Type B pancreatic cell (in vitro differentiated cells): ENCODE data around the gene ZNF700. TPM values are rescaled to one million over a fixed set of nuclear protein-coding genes. Genes with fewer than 3 reads are reported as not detected.
"Not testable (repeated sequence)": the region's sequence is repeated elsewhere in the genome, so short reads cannot be mapped to it uniquely, and the experiment has no call there.

Source experiments
- DNase-seq: peaks from one replicate; pipeline ENCODE4 v3.0.0; 2021; ENCODE audit warnings: mixed read lengths; ENCODE audit not compliant: unreplicated experiment; ENCODE audit errors: extremely low spot score
- H3K27ac Mint-ChIP-seq: 2 replicates; pipeline ENCODE4 v1.8.0; 2021; ENCODE audit warnings: mild to moderate bottlenecking, mixed read lengths
- H3K27me3 Mint-ChIP-seq: 2 replicates; pipeline ENCODE4 v1.8.0; 2021; ENCODE audit warnings: mixed read lengths
- H3K36me3 Mint-ChIP-seq: 2 replicates; pipeline ENCODE4 v1.8.0; 2021; ENCODE audit warnings: mixed read lengths
- H3K4me1 Mint-ChIP-seq: one replicate; pipeline ENCODE4 v1.8.0; 2021; ENCODE audit warnings: mixed read lengths; ENCODE audit not compliant: unreplicated experiment
- H3K4me3 Mint-ChIP-seq: 2 replicates; pipeline ENCODE4 v1.8.0; 2021; ENCODE audit warnings: mild to moderate bottlenecking, mixed read lengths
- H3K9me3 Mint-ChIP-seq: 2 replicates; pipeline ENCODE4 v1.8.0; 2021; ENCODE audit warnings: mixed read lengths
- CTCF ChIP-seq: fragments of 200-600 bp; sonication (generic); conservative IDR thresholded peaks from 2 replicates; pipeline ENCODE4 v1.5.0; 2021; ENCODE audit warnings: antibody characterized with exemption, mild to moderate bottlenecking
- total RNA-seq: library from RNA; stranded (reverse); gene quantifications from 2 replicates; pipeline ENCODE4 v1.2.1, GENCODE V29; 2021; ENCODE audit warnings: low replicate concordance

ZNF700 gene
- total RNA-seq, 1 donor from 2014 or later: 14.1 TPM

- Mint-ChIP-seq H3K4me1 (no peaks in the 10 kb centered on the region), H3K9me3 (peaks cover 29% of the 10 kb centered on the region), H3K4me3 (no peak overlapping the region), H3K27me3 (no peaks in the 10 kb centered on the region), H3K36me3 (peaks cover 86% of the 10 kb centered on the region), H3K27ac (no peak overlapping the region)
- TF ChIP-seq CTCF: no peak
- DNase-seq: no peak
These were observed 23.7 kb downstream of the ZNF700 start for GRCh38 chr19:11948646-11949045.

- H3K4me1 Mint-ChIP-seq: no peaks in the 10 kb centered on the region
- H3K27me3 Mint-ChIP-seq: no peaks in the 10 kb centered on the region
- peaks cover 29% of the 10 kb centered on the region for H3K9me3 Mint-ChIP-seq
- peaks cover 84% of the 10 kb centered on the region for H3K36me3 Mint-ChIP-seq
- peak overlapping the region; percentile 10 for H3K4me3 Mint-ChIP-seq
- no peak for DNase-seq
- TF ChIP-seq CTCF: no peak
- no peak overlapping the region for H3K27ac Mint-ChIP-seq
These were observed 24.3 kb downstream of the ZNF700 start for GRCh38 chr19:11949201-11949600.

GRCh38 chr19:11949614-11950080, 24.7 kb downstream of the ZNF700 start:
- H3K36me3 Mint-ChIP-seq: peaks cover 80% of the 10 kb centered on the region
- not testable (repeated sequence) for H3K27ac Mint-ChIP-seq, H3K27me3 Mint-ChIP-seq, DNase-seq, H3K4me1 Mint-ChIP-seq
- peaks cover 29% of the 10 kb centered on the region for H3K9me3 Mint-ChIP-seq
- peak overlapping the region; percentile 10 for H3K4me3 Mint-ChIP-seq

GRCh38 chr19:11950312-11950711, 25.4 kb downstream of the ZNF700 start:
- Mint-ChIP-seq H3K4me3 (no peak overlapping the region), H3K4me1 (no peaks in the 10 kb centered on the region), H3K27ac (no peak overlapping the region), H3K36me3 (peaks cover 74% of the 10 kb centered on the region), H3K9me3 (peaks cover 29% of the 10 kb centered on the region), H3K27me3 (no peaks in the 10 kb centered on the region)
- TF ChIP-seq CTCF: no peak
- DNase-seq: no peak

- peak; percentile 86 for DNase-seq
- H3K4me3 Mint-ChIP-seq: peak overlapping the region; percentile 95
- peak; percentile 91 for TF ChIP-seq CTCF
- peaks cover 14% of the 10 kb centered on the region for H3K36me3 Mint-ChIP-seq
- peaks cover 21% of the 10 kb centered on the region for H3K4me1 Mint-ChIP-seq
- H3K27me3 Mint-ChIP-seq: no peaks in the 10 kb centered on the region
- peak overlapping the region; percentile 93 for H3K27ac Mint-ChIP-seq
- no peaks in the 10 kb centered on the region for H3K9me3 Mint-ChIP-seq
These were observed 38.9 kb downstream of the ZNF700 start for GRCh38 chr19:11963566-11964355.

GRCh38 chr19:11964496-11964857, 39.6 kb downstream of the ZNF700 start:
- Mint-ChIP-seq H3K27me3 (no peaks in the 10 kb centered on the region), H3K27ac (peak overlapping the region; percentile 93), H3K4me3 (peak overlapping the region; percentile 95), H3K4me1 (peaks cover 21% of the 10 kb centered on the region), H3K9me3 (no peaks in the 10 kb centered on the region), H3K36me3 (peaks cover 15% of the 10 kb centered on the region)
- peak; percentile 38 for TF ChIP-seq CTCF
- DNase-seq: no peak
